GM12801 (cell line): ENCODE measurements around the gene ITPA.

Source experiments
- TF ChIP-seq, protein P1 (sequence below): IDR thresholded peaks from one replicate; pipeline ENCODE4 v1.5.1; 2011; ENCODE audit warnings: control low read depth; ENCODE audit not compliant: insufficient read length; ENCODE audit errors: extremely low read depth

ITPA gene

DNA sequence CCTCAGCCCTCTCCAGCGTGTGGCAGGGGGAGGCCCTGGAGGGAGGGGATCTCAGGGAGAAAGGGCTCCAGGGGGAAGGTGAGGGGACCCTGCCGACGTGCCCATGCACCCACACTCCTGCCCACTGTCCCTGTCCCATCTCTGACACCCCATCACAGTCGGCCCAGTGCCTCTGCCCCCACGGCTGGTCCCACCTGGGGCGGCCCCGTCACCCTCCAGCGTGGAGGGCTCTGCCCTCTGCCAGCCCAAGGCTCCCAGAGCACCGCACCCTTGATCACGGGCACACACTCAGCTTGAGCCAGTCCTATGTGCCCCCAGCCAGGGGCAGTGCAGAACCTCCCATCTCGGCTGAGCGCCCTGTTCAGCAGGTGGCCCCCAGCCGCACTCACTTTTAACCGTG lies 20.5 kb downstream of the ITPA start:
- TF ChIP-seq, protein P1, sequence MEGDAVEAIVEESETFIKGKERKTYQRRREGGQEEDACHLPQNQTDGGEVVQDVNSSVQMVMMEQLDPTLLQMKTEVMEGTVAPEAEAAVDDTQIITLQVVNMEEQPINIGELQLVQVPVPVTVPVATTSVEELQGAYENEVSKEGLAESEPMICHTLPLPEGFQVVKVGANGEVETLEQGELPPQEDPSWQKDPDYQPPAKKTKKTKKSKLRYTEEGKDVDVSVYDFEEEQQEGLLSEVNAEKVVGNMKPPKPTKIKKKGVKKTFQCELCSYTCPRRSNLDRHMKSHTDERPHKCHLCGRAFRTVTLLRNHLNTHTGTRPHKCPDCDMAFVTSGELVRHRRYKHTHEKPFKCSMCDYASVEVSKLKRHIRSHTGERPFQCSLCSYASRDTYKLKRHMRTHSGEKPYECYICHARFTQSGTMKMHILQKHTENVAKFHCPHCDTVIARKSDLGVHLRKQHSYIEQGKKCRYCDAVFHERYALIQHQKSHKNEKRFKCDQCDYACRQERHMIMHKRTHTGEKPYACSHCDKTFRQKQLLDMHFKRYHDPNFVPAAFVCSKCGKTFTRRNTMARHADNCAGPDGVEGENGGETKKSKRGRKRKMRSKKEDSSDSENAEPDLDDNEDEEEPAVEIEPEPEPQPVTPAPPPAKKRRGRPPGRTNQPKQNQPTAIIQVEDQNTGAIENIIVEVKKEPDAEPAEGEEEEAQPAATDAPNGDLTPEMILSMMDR, result no peak

DNA sequence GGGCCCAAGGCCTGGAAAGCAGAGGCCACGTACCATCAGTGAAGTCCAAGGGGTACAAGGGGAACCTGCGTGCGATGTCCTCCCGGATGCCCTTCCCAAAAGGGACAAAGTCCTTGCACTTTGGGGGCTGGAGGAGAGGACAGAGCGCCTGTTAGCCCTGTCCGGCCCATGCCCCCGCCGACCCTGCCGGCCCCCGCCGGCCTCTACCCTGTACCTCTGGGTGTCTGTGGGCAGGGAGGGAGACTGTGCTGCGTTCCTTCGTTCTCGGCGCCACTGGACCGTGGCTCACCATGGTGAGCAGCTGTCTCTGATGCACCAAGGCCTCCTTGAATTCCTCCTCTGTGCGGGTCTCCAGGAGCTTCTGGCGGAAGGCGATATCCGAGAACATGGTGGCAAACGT lies 21.8 kb downstream of the ITPA start:
- TF ChIP-seq, protein P1, result no peak

DNA sequence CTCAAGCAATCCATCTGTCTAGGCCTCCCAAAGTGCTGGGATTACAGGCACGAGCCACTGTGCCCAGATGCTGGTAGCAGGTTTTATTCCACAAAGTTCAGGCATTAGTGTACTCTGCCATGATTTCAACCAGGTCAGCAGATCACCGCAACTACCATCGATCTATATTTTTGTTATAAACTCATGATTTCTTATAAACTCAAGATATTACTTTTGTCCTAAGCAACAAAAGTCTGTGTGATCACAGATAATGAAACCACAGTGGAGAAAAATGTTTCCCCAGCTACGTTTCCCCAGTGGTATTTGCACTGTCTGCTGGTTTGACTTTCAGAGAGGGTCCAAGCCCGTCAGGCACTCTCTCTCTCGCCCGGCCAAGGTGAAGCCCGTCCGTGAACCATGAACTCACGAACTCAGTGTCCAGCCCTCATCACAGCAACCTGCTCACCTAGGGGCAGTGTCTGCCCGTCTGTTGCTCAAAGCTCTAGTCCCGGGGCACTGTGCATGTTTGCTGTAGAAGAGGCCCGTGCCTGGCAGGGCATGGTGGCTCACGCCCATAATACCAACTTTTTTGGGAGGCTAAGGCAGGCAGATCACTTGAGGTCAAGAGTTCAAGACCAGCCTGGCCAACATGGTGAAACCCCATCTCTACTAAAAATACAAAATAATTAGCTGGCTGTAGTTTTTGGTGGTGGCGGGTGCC lies 22.7 kb downstream of the ITPA start:
- TF ChIP-seq, protein P1, result no peak

DNA sequence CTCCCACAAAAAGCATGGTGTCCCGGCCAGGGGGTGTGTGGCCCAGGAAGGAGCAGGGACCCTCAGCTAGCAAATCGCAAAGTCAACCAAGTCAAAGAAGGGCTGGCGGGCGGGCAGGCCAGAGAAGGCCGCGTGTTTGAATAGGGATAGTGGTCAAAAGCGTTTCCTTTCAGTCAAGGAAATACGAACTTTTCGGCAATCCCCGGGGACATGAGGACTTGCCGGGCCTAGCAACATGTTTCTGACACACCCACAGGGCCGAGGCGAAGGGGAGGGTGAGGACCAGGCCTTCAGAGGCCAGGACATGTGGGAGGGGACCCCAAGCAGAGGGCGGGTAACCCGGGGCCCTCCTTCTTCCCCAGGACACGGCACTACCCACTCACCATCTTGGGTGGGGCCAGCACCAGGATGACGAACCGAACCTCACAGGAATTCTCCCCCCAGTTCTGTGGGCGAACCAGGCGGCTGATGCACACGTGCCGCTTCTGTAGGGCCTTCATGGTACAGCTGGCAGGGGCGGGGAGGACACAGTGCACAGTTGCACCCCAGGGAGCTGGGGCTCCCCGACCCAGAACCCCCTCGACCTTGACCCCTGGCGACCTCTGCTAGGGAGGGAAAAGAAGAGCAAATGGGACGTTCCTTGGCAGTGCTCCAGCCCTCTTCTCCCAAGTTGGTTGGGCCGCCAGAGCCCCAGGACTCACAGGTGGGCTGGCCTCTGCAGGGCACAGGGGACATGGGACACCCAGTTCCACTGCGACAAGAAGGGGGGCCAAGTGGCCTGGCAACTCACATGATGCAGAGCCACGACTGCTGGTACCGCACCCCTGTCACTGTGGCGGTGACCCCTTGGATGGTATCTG lies 24.1 kb downstream of the ITPA start:
- TF ChIP-seq, protein P1, result no peak

DNA sequence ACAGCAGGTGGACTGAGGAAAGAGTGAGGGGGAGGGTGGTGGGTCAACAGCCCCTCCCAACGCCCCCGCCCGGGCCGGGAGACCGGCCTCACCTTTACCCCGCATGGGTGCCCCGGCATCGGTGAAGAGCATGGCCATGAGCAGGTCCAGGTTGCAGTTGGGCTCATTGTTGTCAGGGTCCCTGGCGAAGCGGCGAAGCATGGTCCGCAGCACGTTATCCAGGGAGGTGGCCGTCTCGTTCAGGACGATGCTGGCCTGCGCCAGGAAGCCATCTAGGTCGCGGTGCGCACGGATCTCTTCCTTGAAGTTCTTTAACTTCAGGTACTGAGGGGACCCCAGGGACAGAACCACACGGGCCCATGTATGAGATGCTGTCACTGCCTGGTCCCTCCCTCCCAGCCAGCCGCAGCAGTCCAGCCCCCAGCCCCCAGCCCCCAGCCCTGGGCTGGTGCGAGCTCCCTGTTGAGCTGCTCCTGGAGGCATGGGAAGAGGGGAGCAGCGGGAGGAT lies 24.7 kb downstream of the ITPA start:
- TF ChIP-seq, protein P1, result no peak

DNA sequence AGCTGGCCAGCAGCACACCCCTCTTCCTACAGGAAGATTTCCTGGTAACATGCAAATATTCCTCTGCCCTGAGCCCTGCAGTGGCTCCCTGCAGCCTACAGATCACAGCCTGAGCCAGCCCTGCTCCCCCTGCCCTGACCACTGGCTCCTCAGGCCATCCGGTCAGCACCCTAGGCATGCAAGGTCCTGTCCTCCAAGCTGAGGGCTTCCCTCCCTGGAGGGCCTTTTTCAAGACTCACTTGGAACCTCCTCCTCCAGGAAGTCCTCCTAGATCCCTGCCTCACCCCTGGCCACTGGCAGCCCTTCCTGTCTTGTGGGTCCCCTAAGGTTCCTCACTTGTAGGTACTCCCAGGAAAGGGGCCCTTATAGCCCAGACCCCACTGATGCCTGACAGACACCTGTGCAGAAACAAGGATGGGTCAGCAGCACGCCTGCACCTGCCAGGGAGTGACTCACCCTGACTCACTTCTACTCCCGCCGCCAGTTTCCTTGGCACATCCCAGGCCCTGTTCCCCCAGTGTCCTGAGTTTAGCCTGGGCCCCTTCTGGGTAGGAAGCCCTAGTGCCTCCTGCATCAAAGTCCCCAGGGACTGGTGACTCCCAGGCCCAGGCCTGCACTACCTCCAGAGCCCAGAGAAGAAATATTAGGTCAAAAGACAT lies 26.5 kb downstream of the ITPA start:
- TF ChIP-seq, protein P1, result no peak
